Forelimb muscle (tissue), 1 donor: ENCODE measurements around the gene NEK8. TPM values are rescaled to one million over a fixed set of nuclear protein-coding genes. Genes with fewer than 3 reads are reported as not detected.
"Not testable (repeated sequence)": the region's sequence is repeated elsewhere in the genome, so short reads cannot be mapped to it uniquely, and the experiment has no call there.

Experiments used
- DNase-seq: peaks from one replicate; pipeline ENCODE4 v3.0.0-alpha.2; 2013; ENCODE audit warnings: low read depth
- polyA plus RNA-seq: library from polyadenylated mRNA; unstranded; fragments of 120-200 nt; gene quantifications from one replicate; pipeline ENCODE4 v1.2.1, GENCODE V29; 2013; ENCODE audit not compliant: insufficient read length

NEK8 gene
- polyA plus RNA-seq, 1 donor, result 3.3 TPM

DNA sequence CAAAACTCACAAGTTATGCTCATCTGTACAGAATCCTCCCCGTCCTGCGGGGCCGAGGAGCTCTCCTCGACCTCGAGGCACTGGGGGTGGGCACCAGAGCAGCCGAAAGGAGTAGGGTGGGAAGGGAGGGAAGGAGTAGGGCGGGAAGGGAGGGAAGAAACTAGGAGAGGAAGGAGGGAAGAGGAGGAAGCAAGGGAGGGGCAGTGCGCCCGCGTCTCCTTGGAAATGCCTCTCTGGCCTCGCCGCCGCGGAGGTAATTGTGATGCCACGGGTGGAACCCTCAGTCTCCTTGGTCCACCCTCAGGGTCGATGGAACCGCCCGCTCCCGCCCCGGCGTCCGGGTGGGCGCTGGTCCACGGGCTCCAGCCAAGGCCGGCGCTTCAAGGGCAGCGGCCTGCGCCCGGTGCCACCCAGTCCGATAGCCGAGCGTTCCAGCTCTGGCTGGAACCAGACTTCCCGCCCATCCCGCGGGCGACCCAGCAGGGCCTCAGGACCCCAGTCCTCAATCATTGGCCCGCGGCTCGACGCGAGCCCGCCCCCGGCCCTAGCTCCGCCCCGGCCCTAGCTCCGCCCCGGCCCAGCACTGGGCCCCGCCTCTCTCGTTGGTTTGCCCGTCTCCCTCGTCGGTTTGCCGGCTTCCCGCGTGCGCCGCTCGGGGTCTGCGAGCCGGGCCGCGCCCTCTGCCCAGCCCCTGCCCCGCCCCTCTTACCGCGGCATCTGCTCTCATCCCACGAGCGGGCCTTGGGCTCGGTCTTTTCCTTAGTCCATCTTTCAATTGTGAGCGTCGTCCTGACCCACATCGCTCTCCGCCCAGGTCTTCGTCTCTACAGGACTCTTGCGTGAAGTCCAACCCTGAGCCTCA lies 17.5 kb upstream of the NEK8 start:
- DNase-seq, result no peak

DNA sequence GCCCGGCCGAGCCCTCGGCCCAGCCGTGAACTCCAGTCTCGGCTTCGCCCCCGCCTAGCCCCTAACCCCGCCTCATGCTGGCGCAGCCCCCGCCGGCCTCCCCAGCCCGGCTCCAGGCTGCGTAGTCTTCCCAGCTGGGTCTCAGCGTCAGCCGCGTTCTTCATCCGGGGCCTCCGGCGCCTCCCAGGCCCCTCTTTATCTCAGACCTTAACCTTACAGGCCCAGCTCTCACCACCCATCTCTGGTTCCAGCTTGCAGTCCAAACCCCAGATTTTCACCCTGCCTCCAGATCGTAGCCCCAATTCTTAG lies 16.9 kb upstream of the NEK8 start, which contains the start of gene PROCA1:
PROCA1 (minus strand) TSS at position 166 of the 309 bp plus-strand sequence. CDS start 228 bp downstream, outside the sequence.
- DNase-seq, result no peak

DNA sequence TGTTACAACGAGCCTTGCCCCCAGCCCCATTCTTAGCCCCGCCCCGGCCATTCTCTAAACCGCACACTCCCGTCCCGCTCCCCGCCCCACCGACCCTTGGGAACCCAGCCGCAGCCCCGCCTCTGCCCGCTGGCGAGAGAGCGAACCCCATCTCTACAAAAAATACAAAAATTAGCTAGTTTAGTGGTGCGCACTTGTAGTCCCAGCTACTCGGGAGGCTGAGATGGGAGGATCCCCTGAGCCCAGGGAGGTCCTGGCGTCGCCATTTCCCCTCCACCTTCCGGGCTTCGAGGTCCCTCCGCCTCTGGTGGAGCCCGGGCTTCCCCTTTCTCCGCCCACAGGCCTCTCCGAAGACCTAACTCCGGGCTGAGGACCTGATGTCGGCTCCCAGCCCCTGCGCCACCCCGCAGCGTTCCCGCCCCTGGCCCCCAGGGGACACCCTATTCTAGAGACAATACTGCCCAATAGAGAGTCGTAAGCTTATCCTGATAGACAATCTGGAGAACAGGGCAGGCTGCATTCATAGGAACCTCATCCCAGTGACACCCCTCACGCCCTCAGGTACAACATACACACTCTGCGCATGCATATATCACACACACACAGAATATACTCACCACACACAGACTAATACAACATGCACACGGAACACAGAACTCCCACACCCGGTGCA lies 16.4 kb upstream of the NEK8 start:
- no peak for DNase-seq

- DNase-seq, result no peak
Observed at GRCh38 chr17:28712705-28713415, 15.7 kb upstream of the NEK8 start.

DNA sequence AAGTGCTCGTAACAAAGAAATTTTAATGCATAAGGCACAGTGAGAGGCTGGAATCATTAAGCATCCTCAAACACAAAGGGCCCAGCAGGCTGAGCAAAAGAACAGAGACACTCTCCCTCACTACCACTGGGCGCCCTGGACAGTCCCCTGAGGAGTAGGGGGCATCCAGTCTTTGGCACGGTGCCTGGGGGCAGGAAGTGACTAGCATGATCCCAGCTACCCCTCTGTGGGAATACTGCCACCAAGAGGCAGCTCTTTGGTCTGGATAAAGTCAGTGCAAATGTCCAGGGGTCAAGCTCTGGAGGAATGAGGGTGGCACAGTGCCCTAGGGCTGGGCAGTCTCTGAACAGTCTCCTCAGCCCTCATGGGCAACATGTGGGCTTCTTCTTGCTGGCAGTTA lies 14.3 kb upstream of the NEK8 start:
- no peak for DNase-seq

- no peak for DNase-seq
Observed at GRCh38 chr17:28715217-28715616, 13.4 kb upstream of the NEK8 start.

DNA sequence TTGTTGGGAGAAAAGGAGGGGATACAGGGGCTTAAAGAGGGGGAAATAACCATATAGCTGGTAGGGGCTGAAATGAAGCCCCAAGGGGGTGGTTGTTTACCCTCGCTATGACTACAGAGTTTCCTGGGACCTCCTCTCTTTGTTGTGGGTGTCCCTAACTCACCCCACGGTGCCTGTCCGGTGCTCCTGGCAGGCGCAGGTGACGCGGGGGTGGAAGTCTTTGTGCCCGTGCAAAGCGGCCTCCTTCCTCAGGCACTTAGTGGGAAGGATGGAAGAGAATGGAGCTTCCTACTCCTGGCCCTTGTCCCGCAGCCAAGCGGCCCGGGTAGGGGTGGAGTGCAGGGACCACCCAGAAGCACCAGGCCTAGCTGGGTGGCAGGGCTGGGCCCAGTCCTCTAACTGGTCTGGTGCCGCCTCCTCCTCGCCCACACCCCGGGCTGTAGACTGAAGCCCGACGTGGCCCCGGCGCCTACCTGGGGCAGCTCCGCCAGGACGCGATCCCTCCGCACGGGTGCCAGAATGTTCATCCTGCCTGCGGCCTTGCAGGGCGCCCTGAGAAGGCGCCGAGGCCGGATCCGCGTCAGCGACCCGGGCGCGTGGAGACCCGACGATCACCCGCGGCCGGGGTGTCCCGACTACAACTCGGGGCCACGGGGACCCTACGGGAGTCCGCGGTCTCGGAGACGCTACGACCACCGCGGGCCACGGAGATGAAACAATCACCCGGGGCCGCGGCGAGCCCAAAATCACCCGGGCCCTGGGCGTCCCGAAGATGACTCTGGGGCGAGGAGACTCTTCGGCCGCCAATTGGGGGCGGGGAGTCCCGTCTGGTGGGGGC lies 11.6 kb upstream of the NEK8 start:
- DNase-seq, result no peak

- DNase-seq, result no peak
Observed at GRCh38 chr17:28717578-28718332, 10.8 kb upstream of the NEK8 start, which contains the start of gene RAB34. Gene RAB34, minus strand, starts transcription at chr17:28717868. Its CDS starts 602 bp downstream, at chr17:28717266.

DNA sequence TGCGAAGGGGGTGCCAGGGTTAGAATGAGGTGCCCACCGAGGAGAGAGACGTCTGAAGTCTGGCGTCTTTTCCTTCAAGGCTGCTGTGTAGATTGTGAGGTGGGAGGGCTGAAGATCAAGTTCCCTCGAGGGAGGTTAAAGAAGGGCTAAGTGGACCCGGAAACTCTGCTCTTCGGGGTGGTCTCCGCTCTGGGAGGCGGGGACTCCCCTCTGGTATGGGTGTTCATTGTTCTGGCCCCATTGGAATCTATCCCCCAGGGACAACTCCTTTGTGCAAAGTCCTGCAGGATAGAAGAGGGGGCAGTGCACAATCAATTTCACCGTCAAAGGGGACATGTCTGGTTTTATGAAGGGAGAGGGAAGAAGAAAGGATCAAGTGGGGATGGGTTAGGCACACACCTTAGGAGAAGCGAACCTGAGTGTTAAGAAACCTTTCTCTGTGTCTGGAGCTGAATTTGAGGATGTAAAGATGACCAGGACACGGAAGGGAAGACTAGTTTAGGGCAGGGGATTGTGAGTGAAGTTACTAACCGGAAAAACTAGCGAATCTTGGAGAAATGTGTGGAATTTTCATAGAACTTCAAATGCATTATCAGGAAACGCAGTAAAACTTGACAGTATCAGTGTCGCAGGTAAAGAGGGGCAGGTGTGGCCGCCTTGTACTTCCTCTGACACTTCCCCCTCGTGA lies 10.1 kb upstream of the NEK8 start:
- DNase-seq, result no peak

- no peak for DNase-seq
Observed at GRCh38 chr17:28719021-28719433, 9.6 kb upstream of the NEK8 start.

- no peak for DNase-seq
Observed at GRCh38 chr17:28720247-28720996, 8.2 kb upstream of the NEK8 start.

DNA sequence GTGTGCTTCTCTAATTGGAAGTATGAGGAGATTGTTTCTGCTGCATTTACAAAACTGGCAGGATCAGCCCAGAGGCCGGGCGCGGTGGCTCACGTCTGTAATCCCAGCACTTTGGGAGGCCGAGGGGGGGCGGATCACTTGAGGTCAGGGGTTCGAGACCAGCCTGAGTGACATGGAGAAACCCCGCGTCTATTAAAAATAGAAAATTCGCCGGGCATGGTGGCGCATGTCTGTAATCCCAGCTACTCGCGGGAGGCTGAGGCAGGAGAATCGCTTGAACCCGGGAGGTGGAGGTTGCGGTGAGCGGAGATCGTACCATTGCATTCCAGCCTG lies 7.6 kb upstream of the NEK8 start:
- not testable (repeated sequence) for DNase-seq

DNA sequence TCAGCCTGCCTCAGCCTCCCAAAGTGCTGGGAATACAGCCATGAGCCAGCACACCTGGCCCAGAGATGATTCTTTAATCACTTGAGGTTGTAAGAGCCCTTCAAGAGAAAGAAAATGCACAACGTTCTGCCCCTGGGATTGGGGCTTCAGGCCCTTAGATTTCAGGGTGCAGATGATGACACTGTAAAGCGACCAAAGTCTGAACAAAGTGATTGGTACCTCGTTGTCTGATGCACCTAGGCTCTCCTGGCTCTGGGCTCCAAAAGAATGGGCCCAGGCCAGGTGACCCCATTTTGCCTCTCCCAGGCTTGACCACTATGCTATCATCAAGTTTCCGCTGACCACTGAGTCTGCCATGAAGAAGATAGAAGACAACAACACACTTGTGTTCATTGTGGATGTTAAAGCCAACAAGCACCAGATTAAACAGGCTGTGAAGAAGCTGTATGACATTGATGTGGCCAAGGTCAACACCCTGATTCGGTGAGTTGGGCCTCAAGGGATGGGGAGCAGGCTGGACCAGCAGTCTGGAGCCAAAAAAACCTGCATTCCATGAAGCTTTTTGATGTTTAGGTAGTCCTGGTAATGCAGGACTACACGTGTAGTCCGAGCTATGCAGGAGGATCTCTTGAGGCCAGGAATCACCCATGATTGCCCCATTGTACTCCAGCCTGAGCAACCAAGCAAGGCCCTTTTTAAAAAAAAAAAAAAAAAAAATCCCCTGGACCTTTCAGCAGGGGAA lies 6.0 kb upstream of the NEK8 start:
- no peak for DNase-seq

- no peak for DNase-seq
Observed at GRCh38 chr17:28723159-28723835, 5.3 kb upstream of the NEK8 start.

DNA sequence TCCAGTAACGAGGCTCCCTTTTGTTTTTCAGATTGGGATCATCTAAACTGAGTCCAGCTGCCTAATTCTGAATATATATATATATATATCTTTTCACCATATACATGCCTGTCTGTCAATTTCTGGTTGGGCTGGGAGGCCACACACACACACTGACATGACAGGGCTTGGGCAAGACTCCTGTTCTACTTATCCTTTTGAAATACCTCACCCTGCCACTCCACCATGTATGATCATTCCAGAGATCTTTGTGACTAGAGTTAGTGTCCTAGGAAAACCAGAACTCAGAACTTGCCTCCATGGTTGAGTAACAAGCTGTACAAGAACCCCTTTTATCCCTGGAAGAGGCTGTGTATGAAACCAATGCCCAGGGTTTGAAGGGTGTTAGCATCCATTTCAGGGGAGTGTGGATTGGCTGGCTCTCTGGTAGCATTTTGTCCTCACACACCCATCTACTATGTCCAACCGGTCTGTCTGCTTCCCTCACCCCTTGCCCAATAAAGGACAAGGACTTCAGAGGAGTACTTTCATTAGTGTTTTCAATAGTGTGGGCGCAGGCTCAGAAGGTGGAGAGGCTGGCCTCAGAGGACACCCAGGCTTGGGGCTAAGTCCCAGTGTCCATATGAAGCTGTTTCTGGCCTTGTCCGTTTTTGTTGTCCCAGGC lies 4.6 kb upstream of the NEK8 start:
- DNase-seq, result not testable (repeated sequence)

- DNase-seq, result no peak
Observed at GRCh38 chr17:28724500-28725165, 4.0 kb upstream of the NEK8 start.

- no peak for DNase-seq
Observed at GRCh38 chr17:28725166-28725659, 3.4 kb upstream of the NEK8 start.
